ENCODE data around the gene CCDC178. TPM values are rescaled to one million over a fixed set of nuclear protein-coding genes. Genes with fewer than 3 reads are reported as not detected.

The CCDC178 gene
- 1 to 10 TPM; 1.0 to 6.0 (median 5.0) TPM for total RNA-seq

DNA sequence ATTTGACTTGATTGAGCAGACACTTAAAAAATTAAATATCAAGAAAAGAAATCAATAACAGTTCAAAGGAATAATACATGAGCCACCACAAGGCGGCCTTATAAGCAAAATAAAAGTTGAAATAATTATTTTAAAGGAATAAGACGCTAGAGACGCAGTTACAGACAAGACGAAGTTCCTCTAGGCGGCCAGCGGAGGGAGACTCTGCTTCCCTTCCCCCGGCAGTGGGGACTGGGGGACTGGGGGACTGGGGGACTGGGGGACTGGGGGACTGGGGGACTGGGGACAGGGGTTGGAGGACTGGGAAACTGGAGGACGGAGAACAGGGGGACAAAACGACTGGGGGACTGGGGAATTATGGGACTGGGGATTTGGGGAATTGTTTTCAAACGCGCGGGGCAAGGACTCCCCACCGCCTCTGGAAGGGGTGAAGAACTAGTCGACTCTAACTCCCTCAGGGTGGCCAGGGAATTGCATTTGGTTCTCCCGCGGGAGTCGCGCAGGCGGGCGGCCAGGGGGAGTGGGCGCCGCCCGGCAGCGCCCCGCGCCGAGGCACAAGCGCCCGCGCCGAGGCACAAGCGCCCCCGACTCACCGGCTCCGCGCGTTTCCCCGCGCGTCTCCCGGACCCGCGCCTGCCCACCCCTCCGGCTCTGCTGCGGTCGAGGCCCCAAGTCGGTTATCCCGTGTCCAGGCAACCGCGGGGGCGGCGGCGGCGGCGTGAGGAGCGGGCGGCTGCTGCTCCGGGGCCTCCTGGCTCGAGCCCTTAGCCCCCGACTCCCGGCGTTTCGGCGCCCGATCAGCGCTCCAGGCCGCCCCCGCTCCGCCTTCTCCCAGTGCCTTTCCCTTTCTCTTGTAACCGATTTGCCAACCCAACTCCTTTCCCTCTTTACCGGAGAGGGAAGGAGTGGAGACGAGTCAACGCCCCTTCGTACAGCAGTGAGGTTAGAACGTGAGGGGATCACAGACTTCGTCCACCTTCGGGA lies at the start of gene CCDC178:
Gene CCDC178 (minus strand): TSS at position 662 of the 984 bp plus-strand sequence. CDS start 28,633 bp downstream, outside the sequence.
- TF ChIP-seq CTCF (IDR thresholded peaks at IDR 0.05; ENCODE audit: low read depth): no peak

- TF ChIP-seq CTCF (IDR thresholded peaks at IDR 0.05; ENCODE audit: low read depth): no peak
Measured at GRCh38 chr18:33483908-33484307, 43.4 kb upstream of the CCDC178 start.

GRCh38 chr18:33472509-33472908 lies 32.0 kb upstream of the CCDC178 start:
- no peak for TF ChIP-seq CTCF (IDR thresholded peaks at IDR 0.05; ENCODE audit: low read depth)

DNA sequence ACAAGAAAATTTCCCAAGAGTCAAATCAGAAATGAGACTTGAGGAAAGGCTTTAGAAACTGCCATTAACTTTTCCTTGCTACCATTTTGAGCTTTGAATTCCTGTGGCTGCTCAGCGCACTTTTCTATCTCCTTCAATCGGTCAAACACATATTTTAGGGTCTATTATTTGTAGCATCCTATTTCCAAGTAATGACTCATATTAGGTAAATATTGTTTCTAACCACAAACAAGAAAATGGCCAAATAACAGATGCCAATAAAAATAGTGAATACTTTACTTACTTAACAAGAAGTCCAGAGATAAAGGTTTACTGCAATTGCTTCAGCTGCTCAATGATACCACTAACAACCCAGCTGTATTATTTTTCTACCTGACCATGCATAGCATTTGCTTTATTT lies 29.7 kb upstream of the CCDC178 start:
- no peak for TF ChIP-seq CTCF (IDR thresholded peaks at IDR 0.05; ENCODE audit: low read depth)

- no peak for TF ChIP-seq CTCF (IDR thresholded peaks at IDR 0.05; ENCODE audit: low read depth)
Measured at GRCh38 chr18:33469699-33470098, 29.2 kb upstream of the CCDC178 start.

DNA sequence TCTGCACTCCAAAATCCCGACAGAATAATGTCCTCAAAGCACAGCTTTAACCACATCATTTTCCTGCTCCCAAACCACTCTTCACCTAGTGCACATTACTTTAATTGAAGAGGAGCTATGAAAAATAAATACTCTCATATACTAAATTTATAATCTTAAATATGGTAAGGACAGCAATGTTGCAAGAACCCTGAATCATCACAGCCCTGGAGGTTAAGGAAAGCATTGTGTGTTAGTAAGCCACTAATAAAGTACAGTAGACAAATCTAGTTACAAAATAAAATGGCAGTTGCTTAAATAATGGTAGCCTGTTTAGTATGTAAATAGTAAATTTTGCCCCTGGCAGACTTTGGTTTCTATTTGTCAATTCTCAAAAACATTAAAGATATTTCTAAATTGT lies 27.0 kb upstream of the CCDC178 start:
- TF ChIP-seq CTCF (IDR thresholded peaks at IDR 0.05; ENCODE audit: low read depth): no peak

DNA sequence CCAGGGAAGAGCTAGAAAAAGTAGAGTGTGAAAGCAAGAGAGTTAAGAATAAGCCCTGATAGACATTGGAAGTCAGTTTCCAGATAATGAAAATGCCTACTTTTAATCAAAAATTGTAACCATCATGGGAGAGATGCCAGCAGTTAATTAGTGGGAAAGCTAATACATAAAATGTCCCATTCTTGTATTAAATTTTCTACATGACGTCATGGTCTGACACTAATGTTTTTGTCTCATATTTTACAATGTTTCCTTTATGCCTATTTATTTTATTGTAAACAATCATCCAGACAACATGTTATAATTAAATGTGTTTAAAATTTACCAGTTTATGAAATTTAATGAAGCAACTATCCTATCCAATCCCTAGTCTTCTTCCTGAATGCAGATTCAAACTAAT lies 26.3 kb upstream of the CCDC178 start:
- no peak for TF ChIP-seq CTCF (IDR thresholded peaks at IDR 0.05; ENCODE audit: low read depth)
